CD4-positive, alpha-beta T cell treated with Interferon alpha-2 for 1 hour (primary cell): ENCODE measurements around the gene JDP2.
A peak's percentile ranks its signal among the peaks of the same experiment; 100 is the strongest.

Experiments
- DNase-seq, 2 donors: peaks; one replicate each; pipeline ENCODE4 v3.0.0-alpha.2; 2020 to 2022

Gene JDP2

GRCh38 chr14:75438486-75439080 is 10.8 kb downstream of the JDP2 start:
- no peak for DNase-seq

- no peak for DNase-seq
Measured at GRCh38 chr14:75439989-75440388, 12.2 kb downstream of the JDP2 start.

GRCh38 chr14:75440733-75441477 is 13.1 kb downstream of the JDP2 start:
- no peak for DNase-seq

GRCh38 chr14:75441728-75442127 is 13.9 kb downstream of the JDP2 start:
- no peak for DNase-seq

DNA sequence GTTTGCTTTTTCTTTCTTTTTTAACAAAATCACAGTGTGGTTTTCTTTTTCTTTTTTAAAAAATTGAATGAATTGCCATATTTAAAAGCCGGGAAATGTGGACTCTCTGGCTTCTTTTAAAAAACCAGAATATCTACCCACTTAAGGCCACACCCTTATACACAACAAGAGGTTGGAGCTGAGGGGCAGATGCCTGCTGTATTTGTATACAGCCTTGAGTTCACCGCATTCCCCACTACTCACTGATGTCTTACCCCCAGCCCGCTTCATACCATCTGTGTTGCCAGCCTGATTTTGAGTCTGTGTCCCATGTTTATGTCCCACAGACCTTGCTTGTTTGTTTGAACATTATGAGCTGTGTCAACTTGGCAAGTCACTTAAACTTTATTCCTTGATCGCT is 14.3 kb downstream of the JDP2 start:
- no peak for DNase-seq

DNA sequence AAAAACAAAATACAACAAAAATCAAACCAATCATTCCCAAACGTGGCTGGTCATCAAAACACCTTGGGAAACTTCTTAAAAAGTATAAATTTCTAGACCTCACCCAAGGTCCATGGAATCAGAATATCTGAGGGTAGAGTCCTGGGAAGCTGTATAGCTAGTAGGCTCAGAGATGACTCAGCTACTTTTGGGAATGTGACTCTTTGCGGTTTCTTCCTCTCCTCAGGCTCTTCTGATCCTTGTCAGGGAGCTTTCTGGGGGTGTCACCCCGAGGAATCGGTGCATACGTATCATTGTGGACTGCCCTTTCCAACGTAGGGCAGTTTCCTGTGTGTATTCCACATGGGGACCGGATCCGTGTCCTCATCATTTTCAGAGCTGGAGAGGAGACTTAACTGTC is 14.8 kb downstream of the JDP2 start:
- DNase-seq, result no peak

DNA sequence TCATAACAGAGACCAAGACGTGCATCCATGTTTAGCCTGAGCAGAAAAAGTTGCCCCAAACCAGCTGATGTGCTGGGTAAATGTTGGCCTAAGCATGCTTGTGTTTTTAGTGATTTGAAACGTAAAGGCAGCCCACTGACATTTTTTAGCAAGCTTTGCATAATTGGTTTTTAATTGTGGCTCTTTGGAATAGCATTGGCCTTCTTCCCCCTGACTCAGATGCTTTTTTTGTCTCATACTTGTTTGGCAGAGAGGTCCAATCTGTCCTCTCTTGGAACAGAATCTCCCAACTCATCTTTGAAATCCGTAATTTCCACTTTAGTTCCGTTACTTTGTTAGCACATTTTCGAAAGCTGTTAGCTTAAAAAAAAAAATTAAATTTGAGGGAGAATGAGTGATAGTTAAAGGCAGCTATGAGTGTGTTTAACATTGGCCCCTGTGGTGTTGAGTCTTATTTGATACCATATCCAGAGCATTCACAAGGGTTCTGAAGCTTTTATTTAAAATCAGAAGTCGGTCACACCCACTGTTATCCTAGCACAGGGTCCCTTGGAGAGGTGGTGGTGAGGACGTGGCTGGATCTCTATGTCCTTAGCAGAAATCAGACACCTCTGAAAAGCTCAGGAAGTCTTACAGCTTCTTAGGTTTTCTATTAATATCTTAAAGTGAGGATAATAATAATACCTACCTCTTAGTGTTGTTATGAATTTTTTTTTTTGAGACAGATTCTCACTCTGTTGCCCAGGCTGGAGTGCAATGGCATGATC is 15.6 kb downstream of the JDP2 start:
- DNase-seq, result no peak

GRCh38 chr14:75445236-75445635 is 17.4 kb downstream of the JDP2 start:
- no peak for DNase-seq

DNA sequence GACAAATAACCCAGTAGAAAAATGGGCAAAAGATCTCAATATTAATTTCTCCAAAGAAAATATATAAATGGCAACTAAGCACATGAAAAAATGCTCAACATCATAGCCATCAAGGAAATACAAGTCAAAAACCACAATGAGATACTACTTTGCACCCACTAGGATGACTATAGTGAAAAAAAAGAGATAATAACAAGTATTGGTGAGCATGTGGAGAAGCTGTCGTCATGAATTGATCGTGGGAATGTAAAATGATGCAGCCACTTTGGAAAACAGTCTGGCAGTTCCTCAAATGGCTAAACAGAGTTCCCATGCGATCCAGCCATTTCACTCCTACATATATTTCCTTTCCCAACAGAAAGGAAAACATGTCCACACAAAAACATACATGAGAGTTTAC is 18.1 kb downstream of the JDP2 start:
- no peak for DNase-seq

- no peak for DNase-seq
Measured at GRCh38 chr14:75446447-75446846, 18.6 kb downstream of the JDP2 start.

DNA sequence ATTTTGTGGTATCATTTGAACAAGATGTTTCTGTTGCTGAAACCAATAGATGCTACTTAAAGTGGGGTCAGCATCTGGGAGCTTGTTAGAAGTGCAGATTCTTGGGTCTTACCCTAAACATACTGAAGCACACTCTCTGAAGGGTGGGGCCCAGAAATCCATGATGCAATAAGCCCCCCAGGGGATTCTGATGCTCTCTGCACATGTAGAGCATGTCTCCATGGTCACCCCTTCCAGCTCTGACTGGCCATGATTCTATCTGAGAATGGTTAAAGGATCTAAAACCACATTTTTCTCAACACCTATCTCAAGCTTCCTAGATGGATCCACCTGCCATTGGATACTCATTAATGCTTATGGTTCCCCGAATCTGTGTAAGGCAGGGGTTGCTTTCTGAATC is 20.4 kb downstream of the JDP2 start:
- DNase-seq, result no peak

DNA sequence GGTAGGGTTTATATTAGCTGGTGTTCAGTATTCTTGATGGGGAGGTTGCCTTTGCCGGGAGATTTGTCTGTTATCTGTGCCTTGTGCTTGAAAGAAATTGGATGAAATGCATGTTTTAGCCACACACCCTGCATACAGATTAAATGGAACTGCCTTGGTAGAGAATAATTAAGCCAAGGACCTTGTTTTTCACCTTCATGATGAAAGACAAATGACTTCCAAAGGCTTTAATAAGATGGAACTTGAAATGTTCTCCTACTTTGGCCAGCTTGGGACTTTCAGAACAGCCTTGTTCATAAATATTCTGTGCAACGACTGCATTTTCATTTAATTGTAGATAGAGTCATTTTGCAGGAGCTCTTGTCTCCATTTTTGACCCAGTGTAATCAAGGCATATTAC is 21.2 kb downstream of the JDP2 start:
- no peak for DNase-seq

GRCh38 chr14:75449696-75450095 is 21.9 kb downstream of the JDP2 start:
- DNase-seq, result no peak

GRCh38 chr14:75450381-75451276 is 22.8 kb downstream of the JDP2 start:
- DNase-seq, result no peak

DNA sequence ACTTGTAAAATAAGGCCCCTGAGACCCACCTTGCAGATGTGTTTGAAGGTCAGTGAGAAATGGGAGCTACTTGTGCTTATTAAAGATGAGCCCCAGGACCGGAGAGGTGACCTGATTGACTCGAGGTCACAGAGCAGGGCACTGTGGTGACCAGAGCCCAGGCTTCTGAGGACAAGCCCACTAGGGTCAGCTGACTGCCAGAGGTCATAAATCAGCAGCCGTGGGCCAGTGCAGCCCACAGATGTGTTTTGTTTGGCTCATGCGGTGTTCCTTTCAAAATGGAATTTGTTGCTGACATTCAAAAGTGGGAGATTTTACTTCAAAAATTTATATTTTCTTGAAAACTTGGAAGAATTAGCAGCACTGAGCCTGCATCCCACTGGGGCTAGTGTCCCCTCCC is 24.5 kb downstream of the JDP2 start:
- no peak for DNase-seq

GRCh38 chr14:75452900-75453816 is 25.3 kb downstream of the JDP2 start:
- no peak for DNase-seq

- peak; percentile 10 to 12 for DNase-seq
Measured at GRCh38 chr14:75453817-75454434, 26.1 kb downstream of the JDP2 start.

GRCh38 chr14:75454963-75455546 is 27.2 kb downstream of the JDP2 start:
- DNase-seq, result no peak

DNA sequence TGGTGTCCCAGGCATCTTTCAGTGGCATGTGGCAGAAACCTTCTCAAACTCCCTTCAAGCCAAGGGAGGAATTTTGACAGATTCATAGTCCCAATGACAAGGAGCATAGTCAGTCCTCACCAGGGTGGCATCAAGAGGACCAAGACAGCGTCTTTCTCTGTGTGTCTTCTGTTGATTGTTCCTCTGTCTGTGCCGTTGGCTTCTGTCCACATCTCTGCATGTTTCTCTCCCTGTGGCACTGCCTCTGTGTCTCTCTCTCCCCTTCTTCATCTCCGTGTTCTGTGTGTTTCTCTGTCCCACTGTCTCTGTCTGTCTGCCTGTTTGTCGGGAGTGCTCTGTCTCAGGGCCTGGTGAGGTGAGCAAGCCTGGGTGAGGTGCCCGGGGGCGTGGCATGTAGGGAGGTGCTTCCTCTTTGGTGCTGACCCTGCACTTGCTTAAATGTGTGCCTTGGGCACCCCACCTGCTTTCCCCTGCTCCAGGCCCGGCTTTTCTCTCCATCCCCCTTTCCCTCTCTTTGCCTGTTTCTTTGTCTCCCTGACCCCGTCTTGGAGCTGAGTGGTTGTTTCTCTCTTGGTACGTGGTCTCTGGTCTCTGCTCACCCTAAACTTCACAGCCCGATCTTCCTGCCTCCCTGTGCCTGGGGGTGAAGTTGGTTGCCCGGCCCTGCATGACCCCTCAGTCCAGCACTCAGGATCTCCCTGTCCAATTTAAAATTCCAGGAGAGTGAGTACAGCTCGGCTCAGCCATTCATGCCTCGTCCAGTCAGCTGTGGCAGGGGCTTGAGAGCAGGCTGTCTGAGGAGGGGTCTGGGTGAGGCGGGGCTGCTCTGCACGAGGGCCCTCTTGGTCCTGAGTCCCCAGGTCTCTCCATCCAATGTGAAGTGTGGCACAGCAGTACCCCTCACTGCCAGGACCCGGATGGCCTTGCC is 28.5 kb downstream of the JDP2 start:
- DNase-seq, result no peak

GRCh38 chr14:75456997-75457335 is 29.1 kb downstream of the JDP2 start:
- no peak for DNase-seq
